NCI-H345 treated with DMSO at 0.1 percent for 48 hours (cell line): ENCODE measurements around the gene GOLGA2.

ENCODE experiments used
- DNase-seq: peaks from one replicate; lab custom pipeline; 2025; ENCODE audit not compliant: unreplicated experiment; lab: John Stamatoyannopoulos, UW

GOLGA2 gene

GRCh38 chr9:128214571-128215490, 61.0 kb downstream of the GOLGA2 start:
- no peak for DNase-seq

GRCh38 chr9:128213746-128214497, 61.9 kb downstream of the GOLGA2 start:
- DNase-seq, result no peak

GRCh38 chr9:128211981-128212281, 63.9 kb downstream of the GOLGA2 start:
- DNase-seq, result no peak

DNA sequence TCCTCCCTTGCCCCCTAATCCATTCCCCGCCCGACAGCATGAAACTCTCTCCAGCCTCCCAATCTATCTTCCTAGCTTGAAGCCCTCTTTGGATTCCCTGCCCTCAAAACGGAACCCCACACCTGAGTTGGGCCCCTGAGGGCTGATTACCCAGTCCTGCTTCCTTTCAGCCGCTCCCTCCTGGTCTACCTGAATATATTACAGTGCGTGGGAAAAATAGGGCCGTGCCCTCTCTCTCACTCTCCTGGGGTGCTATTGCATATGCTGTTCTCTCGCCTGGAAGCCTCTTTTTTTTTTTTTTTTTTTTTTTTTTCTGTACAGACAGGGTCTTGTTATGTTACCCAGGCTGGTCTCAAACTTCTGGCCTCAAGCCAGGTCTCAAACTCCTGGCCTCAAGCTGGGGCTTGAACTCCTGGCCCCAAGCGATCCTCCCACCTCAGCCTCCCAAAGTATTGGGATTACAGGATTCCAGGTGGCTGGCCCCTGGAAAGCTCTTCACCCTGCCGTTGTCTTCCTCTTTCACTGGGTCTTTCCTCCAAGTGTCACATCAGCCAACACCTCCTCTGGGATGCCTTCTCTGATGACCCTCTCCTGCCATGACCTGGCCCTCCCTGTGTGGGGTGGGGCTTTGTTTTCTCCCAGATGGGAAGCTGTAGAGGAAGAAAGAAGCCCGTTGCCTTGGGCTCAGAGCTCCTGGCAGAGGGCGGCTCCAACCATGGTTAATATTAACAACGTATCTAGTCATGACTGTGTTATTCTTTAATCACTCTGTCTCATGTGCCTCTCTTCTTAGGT, 64.4 kb downstream of the GOLGA2 start:
- DNase-seq, result no peak

GRCh38 chr9:128208946-128209669, 66.7 kb downstream of the GOLGA2 start:
- no peak for DNase-seq

- no peak for DNase-seq
Observed at GRCh38 chr9:128208386-128208785, 67.4 kb downstream of the GOLGA2 start.

DNA sequence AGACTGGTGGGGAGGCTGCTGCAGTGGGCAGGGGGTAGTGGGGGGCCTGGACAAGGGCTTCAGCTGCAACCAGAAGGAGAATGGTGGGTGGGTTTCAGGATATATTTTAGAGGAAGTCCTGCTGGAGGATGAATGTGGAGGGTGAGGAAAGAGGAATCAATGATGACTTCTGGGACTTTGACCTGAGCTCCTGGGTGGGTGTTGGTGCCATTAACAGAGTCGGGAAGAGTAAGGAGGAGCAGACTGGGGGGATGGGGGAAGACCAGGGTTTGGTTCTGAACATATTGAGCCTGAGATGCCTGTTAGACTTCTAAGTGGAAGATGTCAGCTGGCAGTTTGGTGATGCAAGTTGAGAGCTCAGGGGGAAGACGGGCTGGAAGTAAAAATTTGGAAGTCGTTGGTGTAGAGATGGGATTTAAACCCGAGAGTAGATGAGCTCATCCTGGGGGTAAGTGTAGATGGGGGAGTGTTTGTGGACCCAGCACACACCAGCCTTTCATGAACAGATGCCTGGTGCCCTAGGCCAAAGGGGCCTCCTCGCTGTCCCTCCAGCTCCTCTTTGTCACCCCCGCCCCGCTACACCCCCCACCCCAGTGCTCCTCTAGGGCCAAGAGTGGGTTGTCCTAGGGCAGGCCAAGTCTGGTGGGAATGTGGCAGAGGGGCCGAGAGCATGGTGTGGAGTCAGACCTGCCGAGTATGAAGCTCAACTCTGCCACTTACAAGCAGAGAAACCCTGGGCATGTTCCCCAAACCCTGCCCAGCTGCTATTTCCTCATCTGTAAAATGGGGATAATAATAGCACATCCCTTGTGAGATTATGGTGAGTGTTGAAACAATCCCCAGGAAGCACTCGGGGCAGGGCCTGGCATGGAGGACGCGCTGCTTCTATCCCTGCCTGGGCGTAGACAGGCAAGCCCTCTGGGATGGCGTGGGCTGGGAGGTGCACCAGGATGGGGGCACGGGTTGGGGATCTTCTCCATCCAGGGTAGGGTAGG, 68.6 kb downstream of the GOLGA2 start:
- DNase-seq, result no peak

- no peak for DNase-seq
Observed at GRCh38 chr9:128206484-128206883, 69.3 kb downstream of the GOLGA2 start.
